GM23248 (cell line): Measurements from ENCODE around the gene SCO2.

Source experiments
- EZH2 ChIP-seq: fragments of 200-600 bp; sonication (generic); IDR thresholded peaks from 2 replicates; pipeline ENCODE4 v1.6.1; 2018; ENCODE audit warnings: antibody characterized with exemption, mild to moderate bottlenecking; ENCODE audit not compliant: insufficient read depth, poor library complexity, severe bottlenecking
- EZH2phosphoT487 ChIP-seq: fragments of 200-600 bp; sonication (generic); IDR thresholded peaks from 2 replicates; pipeline ENCODE4 v1.6.1; 2018; ENCODE audit warnings: antibody characterized with exemption, moderate library complexity, mild to moderate bottlenecking, low read depth; ENCODE audit not compliant: insufficient read depth

- TF ChIP-seq EZH2 = no peak
- no peak for TF ChIP-seq EZH2phosphoT487
Observed at GRCh38 chr22:50546326-50547262, 21.2 kb upstream of the SCO2 start.
